GM19452 (cell line): ENCODE results near the gene GIPC3.
"Not testable (repeated sequence)": the region's sequence is repeated elsewhere in the genome, so short reads cannot be mapped to it uniquely, and the experiment has no call there.

Experiments
- ATAC-seq: cut with Tn5 transposase; IDR thresholded peaks from one replicate; pipeline ENCODE4 v1.9.1; 2021; ENCODE audit not compliant: unreplicated experiment

GIPC3 gene

DNA sequence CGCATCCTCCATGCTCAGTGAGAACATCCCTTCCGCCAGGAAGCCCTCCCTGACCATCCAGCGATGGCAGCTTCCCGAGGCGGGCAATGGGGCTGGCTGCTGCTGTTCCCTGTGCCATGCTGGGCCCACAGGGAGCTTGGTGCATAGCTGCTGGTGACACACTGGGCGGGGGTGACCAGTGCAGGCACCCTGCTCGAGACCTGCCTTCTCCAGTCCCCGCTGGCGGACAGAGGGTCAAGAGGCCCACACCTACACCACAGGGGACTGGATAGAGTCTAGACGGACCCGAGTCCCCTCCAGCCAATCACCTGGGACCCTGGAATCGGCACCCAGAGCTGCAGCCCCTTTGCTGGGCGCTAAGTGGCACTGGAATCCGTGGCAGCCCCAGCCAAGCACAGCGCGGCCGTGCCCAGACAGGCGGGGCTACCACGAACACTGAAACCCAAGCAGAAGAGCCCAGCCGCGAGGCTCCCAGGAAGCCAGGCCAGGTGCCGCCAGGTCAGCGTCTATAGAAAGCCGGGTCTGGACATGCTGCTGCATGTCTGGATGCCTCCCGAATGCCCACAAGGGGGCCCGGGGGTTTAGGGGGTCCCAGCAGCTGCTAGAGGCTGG, 30.4 kb downstream of the GIPC3 start:
- no peak for ATAC-seq

DNA sequence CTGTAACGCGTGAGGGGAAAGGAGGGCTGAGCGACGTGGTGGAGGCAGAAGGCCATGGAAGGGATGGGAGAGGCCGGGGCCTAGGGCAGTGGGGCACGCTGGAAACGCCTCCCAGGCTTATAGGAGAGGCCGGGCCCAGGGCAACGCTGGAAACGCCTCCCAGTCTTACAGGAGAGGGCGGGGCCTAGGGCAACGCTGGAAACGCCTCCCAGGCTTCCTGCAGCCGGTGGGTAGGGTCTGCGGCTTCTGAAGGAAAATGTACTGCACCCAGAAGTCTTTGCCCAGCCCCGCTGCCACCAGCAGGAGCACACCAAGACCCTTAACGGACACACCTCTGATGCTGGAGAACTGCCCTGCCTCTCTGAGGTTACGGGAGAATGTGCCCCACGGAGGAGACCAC, 32.2 kb downstream of the GIPC3 start:
- ATAC-seq, result no peak

DNA sequence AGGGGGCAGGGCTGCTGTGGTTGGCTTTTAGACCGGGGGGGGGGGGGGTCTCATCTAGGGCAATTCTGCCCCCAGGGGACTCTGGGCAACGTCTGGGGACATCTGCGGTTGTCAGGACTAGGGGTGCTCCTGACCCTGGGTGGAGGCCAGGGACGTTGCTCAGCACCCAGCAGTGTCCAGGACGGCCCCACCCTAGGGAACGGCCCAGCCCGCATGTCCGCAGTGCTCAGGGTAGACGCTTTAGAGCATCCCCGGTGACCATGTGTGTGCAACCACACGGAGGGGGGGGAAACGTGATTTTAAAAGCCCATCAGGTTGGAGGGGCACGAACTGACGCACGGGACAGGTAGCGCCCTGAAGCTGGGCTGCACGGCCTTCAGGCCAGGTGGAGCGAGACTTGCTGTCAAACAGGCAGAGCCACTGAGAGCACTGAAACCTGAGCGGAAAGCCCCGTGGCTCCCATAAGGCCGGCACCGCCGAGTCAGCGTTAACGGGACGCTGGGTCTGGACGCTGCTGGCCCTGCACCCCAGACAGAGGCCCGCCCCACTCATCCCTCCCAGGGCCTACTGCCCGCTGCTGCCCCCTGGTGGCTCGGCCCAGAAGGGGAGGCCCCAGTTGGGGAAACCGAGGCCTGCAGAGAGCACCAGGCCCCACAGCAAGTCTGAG, 33.0 kb downstream of the GIPC3 start:
- no peak for ATAC-seq

DNA sequence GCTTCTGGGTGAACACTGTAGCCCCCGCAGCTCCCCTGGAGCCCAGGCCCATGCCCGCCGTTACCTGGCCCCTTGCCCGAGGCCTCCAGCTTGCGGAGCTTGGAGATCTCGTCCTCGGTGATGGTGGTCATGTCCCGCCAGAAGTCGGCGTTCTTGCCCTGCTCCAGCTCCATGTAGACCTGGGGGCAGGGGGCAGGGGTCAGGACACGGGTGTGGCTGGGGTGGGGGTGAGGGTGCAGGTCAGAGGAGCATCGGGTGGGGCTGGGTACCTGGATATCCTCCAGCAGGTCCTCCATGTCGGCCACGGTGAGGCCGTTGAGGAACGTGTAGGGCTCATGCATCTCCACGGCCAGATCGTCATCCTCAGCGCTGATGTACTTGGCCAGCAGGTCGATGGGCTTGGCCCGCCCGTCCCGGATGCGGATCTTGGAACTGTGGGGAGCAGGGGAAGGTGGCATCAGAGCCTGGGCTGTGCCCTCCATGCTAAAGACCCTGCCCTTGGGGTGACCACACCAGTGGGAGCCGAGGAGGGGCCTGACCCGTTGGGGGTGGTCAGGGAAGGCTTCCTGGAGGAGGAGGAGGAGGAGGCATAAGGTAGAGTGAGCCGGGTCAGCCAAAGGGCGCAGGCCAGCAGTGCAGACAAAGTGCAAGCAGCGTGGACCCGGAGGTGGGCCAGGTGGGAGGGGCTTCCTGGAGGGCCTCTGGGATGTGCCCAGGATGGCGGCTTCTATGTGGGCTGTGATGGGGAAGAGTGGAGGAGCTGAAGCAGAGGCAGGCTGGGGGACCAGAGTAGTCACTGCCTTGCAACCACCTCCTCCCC, 33.7 kb downstream of the GIPC3 start:
- ATAC-seq, result no peak

DNA sequence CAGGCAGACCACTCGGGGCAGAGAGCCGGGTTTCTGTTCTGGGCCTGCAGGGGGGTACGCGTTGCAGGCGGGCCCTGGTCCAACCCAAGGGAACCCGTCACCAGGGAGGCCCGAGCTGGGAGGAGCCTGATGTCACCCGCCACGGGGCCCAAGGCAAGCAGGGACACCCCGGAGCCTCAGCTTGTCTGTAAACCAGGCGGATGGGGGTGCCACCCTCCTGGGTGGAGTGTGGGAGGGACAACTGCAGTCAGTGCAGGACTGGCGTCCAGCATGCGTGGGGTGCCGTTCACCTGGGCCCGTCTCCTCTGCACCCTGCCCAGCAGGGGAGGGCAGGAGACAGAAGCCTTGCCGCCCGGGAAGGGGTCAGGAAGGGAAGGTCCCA, 34.3 kb downstream of the GIPC3 start:
- ATAC-seq, result no peak

DNA sequence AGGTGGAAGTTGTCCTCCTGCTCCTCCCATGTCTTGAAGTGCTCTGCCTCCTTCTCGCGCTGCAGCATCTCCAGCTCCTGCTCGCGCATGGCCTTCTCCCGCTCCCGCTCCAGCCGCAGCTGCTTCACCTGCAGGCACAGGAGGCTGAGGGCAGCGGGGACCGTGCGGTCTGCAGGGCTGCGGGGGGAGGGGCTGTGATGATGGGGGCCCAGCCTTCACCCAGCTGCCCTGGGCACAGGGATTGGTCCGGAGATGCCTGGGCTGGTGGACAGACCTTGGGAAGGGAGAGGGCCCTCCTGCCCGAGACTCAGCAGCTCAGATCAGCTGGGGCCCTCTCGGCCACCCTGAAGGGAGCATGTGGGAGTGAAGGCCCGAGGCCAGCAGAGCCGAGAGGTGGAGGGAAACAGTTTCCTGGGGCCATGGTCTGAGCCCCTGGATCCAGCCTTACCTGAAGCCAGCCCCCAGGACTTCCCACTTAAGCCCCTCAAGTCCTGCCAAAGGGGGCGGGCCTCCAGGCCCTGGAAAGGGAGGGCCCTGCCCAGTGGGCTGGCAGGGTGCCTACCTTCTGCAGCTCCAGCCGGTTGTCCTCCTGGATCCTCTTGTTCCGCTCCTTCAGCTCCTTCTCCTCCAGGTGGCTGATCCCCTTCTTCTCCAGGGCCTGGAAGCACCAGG, 35.0 kb downstream of the GIPC3 start:
- ATAC-seq, result no peak

DNA sequence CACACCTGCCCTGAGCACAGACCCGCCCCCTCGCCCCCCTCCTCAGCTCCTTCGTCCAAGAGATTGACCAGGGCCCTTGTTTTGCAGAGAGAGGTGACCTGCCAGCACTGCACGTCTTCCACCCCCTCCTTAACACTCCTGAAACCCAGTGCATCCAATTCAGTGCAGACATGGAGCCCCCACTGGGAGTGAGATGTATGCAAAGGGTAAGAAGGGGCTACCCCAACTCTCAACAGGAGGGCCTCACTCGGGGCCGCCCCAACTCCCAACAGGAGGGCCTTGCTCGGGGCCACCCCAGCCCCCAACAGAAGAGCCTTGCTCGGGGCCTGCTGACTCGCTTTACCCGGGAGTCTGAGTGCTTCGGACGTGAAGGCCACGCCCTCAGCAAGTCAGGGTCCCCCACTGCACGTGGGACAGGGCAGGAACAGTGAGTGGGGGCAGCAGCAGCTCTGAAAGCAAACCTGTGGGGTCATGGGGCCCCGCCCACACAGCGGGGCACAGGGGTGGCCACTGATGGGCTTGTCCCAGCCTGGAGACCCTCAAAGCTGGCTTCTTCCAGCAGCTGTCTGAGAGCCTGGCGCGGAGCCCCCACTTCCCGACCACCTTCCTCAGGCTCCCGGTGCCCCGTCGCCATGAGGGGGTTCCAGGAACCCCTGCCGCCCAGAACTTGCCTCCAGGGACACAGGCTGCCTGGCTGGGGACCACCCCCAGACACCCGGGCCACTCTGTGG, 35.7 kb downstream of the GIPC3 start:
- no peak for ATAC-seq

DNA sequence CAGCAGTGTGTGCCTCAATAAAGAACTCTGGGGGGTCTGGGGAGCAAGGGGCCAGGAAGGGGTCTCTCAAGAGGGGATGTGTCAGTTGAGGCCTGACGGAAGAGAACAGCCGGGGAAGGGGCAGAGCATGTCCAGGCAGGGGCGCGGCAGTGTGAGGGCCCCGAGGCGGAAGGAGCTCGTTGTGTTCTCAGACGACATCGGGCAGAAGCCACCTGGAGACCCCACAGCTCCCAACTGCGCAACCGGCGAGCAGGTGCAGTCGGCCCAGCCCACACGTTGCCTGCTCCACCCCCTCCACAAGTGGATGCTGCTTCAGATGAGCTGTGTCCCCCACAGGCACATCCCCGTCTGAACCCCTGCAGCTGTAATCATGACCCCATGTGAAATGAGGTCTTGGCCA, 36.4 kb downstream of the GIPC3 start:
- ATAC-seq, result no peak

DNA sequence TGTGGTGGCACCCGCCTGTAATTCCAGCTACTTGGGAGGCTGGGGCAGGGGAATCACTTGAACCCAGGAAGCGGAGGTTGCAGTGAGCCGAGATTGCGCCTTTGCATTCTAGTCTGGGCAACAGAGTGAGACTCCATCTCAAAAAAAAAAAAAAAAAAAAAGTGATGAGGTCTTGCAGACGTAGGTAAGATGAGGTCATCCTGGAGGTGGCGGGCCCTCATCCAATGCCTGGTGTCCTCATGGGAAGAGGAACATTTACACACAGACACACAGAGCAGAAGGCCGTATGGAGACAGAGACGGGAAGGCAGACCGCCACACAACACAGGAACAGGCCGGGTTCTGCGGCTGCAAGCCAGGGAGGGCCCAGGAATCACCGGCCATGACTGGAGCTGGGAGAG, 36.9 kb downstream of the GIPC3 start:
- ATAC-seq, result no peak

DNA sequence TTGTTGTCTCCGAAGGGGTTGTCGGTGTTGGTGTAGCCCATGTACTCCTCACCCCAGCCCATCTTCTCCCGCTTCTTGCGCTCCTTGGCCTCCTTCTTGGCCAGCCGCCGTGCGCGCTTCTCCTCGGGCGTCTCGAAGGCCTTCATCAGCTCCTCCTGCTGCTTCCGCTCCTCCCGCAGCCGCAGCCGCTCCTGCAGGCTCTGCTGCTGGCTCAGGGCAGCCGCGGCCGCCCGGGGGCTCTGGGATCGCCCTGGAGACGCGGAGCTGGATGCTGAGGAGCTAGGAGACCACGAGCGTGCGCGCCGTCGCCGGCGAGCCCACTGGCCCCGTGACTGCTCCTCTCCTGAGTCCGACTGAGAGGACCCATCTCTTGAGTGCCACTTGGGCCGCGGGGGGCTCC, 38.4 kb downstream of the GIPC3 start:
- no peak for ATAC-seq

DNA sequence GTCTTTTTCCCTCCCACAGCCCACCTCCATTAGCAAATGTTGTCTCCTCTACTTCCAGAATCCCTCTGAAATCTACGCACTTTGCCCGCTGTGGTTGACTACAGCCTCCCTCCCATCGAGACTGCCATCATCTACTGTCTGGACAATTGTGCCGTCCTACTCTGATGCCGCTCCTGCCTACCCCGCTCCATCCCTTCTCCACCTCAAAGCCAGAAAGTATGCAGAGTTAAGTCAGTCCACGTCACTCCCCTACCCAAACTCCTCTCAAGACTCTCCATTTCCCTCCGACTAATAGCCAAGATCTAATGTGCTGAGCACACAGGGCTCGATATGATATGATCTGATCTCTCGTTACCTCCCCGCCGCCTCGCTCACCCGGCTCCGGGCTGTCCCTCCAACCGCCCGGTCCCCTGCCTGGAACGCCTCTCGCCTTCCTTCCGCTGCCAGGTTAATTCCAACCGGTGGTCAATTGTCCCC, 40.8 kb downstream of the GIPC3 start:
- ATAC-seq, result no peak

DNA sequence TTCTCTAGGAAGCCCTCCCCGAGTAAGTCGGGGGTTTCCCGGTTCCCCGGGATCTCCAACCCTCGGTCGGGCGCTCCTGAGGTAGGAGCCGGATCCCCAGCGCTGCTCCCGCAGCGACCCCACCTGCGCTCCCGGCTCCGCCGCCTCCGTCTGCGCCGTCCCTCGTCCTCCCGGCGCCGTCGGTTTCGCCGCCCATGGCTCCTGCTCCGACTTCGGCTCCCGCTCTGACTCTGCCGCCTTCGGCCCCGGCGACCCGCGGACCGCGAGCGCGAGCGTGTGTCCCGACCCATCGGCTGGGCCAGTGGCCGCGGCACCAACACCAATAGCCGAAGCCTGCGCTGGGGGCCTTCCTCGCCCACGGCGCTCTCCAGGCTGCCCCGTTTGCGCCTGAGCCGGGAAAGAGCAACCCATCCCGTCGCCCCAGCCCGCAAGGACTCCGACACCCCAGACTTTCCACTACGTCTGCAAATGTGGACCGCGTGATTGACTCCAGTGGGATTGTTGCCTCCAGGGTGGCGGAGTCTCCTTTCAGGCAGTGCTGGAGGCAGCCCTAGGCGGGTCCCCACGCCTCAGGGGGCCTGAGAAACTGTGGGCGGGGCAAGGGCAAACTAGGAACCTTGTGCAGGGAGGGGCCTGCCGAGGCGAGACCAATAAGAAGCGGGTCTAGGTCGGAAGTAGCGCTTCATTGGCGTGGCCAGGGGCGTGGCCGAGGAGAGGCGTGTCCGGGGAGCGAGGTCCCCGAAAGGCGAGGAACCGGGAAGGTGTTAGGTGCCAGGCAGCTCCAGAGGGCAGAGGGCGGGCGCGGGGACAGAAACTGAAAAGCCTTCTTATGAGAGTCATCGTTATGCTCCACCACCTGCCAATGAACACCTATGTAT, 41.4 kb downstream of the GIPC3 start, which contains the start of gene CACTIN:
Gene CACTIN, minus strand, starts transcription at position 318 of the 878 bp plus-strand sequence. Its CDS starts 28 bp downstream, at position 290.
- peak; percentile 88 for ATAC-seq

DNA sequence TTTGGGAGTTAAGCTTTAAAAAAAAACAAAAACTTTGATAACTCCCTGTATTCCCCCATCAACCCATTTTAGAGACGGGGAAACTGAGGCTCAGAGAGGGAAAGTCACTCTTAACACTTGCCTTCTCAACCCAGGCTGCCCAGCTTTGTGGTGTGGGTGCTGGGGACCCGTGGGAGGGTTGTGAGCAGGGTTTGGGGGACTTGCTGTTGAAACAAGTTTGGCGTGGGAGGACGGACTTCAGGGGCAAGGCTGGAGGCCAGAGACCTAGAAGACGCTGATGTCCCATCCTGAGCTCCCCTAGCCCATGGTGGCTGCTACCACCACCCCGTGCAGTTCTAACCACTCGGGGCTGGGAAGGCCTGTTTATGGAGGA, 42.1 kb downstream of the GIPC3 start:
- ATAC-seq, result no peak

DNA sequence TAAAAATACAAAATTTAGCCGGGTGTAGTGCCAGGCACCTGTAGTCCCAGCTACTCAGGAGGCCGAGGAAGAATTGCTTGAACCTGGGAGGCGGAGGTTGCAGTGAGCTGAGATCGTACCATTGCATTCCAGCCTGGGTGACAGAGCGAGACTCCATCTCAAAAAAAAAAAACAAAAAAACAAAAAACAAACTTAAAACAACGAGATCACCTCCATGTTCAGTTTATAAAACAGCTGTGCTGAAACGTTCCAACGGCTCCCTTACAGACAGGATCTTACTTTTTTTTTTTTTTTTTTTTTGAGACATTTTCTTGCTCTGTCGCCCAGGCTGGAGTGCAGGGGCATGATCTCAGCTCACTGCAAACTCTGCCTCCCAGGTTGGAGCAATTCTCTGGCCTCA, 43.5 kb downstream of the GIPC3 start:
- not testable (repeated sequence) for ATAC-seq

DNA sequence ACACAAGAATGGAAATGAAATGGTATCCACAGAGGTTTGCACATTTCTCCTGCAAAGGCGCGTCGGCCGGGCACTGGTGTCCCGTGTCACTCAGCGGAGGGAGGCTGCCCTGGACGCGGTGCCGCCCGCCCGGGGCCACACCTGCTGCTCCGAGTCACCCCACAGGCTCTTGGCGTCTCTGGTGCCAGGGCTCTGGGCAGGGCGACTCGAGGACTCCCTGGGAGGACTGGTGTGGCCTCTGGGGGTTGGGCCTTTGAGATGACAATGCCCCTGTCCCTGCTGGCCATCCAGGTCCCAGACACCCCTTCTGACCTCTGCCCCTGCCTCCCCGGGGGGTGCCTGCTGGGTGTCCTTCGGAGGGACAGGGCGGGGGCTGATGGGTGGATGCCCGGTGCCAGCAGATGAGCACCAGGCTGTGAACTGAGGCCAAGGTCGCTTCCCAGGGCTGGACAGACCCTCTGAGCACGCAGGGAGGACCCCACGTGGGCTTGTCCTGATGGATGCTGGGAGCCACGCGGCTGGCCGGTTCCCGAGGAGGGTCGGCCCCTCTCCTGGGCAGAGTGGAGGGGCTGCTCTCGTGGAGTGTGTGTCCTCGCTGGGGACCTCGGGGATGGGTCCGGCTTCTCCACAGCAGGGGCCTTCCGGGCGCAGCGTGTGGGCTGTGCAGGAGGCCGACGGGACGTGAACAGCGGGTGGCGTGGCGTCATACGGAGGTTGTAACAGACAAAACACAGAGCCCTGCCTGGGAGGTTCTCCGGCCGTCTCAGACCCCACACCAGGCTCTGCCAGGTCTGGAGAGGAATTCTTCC, 46.0 kb downstream of the GIPC3 start:
- ATAC-seq, result no peak

DNA sequence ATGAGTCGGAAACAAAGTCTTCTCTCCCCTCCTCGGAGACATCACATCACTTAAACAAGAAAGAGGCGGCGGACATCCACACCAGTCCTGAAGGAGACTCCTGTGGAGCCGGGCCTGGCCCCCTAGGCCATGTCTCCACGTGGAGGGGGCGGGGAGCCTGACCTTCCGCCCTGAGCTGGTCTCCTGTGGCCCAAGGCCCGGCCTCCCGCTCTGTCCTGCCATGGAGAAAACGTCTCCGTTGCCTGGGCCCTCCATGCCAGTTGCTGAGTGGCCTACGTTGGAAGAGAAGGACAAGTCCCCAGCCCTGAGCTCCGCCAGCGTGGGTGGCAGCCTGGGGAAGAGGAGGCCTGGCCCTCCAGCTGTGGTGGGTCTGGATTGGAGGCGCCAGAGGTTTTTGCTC, 46.8 kb downstream of the GIPC3 start:
- no peak for ATAC-seq

DNA sequence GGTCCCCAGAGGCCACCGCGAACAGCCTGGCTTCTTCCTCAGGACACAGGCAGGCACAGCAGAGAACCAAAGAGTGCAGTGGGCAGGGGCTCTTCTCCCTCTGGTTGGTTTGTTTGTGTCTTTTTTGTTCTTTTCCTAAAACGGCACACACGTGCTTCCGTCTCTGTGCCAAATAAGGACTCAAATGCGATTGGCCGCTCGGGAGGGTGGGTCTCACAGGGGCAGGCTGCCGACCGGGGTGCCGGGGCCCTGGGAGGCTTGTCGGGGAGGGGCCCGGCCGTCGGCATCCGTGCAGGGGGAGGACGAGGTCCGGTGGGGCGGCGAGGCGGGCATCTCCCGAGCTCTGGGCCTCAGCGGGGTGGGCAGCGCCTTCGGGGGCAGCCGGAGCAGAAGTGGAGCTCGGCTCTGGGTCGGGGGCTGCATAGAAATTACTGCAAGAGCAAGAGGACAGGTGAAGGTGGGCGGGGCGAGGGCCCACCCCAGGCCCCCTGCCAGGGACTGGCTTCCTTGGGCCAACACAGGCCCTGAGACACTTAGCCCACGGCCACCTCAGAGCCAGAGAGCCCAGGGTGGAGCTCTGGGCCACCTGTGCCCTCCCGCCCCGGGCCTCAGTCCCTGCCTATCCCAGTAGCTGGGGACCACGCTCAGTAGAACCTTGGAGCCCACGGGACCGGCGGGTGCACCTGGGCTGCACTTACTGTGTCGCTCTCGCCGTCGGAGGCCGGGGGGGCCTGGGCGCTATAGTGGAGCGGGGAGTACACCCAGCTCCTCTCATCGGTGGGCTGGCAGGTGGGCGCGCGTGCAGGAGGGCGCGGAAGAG, 47.7 kb downstream of the GIPC3 start:
- ATAC-seq, result no peak

DNA sequence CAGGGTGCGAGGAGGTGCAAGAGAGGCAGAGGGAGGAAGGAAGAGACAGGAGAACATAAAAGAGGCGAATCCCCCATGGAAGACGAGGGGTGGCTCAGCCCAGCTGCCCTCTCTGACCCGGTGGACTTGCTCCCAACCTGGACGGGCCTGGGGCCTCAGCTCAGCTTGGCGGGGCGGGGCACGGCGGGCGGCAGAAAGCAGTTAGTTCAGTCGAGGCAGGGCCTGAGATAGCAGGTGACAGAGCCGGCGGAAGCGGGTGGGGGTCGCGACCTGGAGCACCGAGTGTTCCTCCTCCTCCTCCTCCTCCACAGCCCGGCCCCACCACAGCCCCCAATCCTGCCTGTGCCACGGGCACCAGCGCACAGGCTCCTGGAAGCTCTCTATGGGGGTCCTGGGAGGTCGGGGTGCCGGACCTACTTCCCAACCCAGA, 48.3 kb downstream of the GIPC3 start:
- no peak for ATAC-seq
